K562 (cell line): Measurements from ENCODE around the gene TOX2. TPM values are rescaled to one million over a fixed set of nuclear protein-coding genes. Genes with fewer than 3 reads are reported as not detected.

Experiments used
- BRF1 ChIP-seq: IDR thresholded peaks from 3 replicates; pipeline ENCODE4 v1.6.1; 2011; ENCODE audit warnings: borderline replicate concordance, mild to moderate bottlenecking; ENCODE audit not compliant: insufficient read length; ENCODE audit errors: extremely low read depth
- CBFB ChIP-seq: sonication (generic); formaldehyde crosslinking; IDR thresholded peaks from 2 replicates; pipeline ENCODE4 v1.4.0; 2020; ENCODE audit warnings: mild to moderate bottlenecking, missing genetic modification reagents
- CEBPB ChIP-seq: fragments of 450-650 bp; IDR thresholded peaks from 2 replicates; pipeline ENCODE4 v1.6.1; 2016; ENCODE audit warnings: missing genetic modification characterization, missing compliant biosample characterization
- E2F1 ChIP-seq: sonication (generic); formaldehyde crosslinking; IDR thresholded peaks from 2 replicates; pipeline ENCODE4 v1.8.1; 2023; ENCODE audit warnings: mild to moderate bottlenecking, missing genetic modification reagents, moderate library complexity
- ETV5 ChIP-seq: sonication (generic); formaldehyde crosslinking; IDR thresholded peaks from 2 replicates; pipeline ENCODE4 v1.4.0; 2020; ENCODE audit warnings: low read depth, mild to moderate bottlenecking, missing genetic modification reagents
- FOSL1 ChIP-seq: fragments of 200-800 bp; sonication (Bioruptor generic); conservative IDR thresholded peaks from 2 replicates; pipeline ENCODE4 v1.6.1; 2016; ENCODE audit warnings: missing genetic modification characterization, missing compliant biosample characterization
- GATA2 ChIP-seq: sonication (generic); formaldehyde crosslinking; IDR thresholded peaks from 2 replicates; pipeline ENCODE4 v1.4.0; 2020; ENCODE audit warnings: mild to moderate bottlenecking, missing genetic modification reagents
- HDAC8 ChIP-seq: fragments of 450-650 bp; IDR thresholded peaks from 2 replicates; pipeline ENCODE4 v1.6.1; 2016; ENCODE audit warnings: mild to moderate bottlenecking, missing genetic modification characterization, moderate library complexity, missing compliant biosample characterization
- MCM3 ChIP-seq: fragments of 450-650 bp; IDR thresholded peaks from 2 replicates; pipeline ENCODE4 v1.6.1; 2016
- MIER1 ChIP-seq: fragments of 450-650 bp; IDR thresholded peaks from 2 replicates; pipeline ENCODE4 v1.6.1; 2016; ENCODE audit warnings: antibody characterized with exemption, mild to moderate bottlenecking, low read depth
- MITF ChIP-seq: IDR thresholded peaks from 2 replicates; pipeline ENCODE4 v1.6.1; 2014; ENCODE audit warnings: antibody characterized with exemption
- NR2C2 ChIP-seq, 2 experiments: fragments of 200-800 bp in 1 of 2; sonication (Bioruptor generic) in 1 of 2; sonication (generic) in 1 of 2; formaldehyde crosslinking in 1 of 2; IDR thresholded peaks; 2 replicates each; pipeline versions ENCODE4 v1.6.1 to v1.8.0; 2016 to 2022; ENCODE audit warnings: mild to moderate bottlenecking in 1 of 2, missing compliant biosample characterization in 1 of 2, missing genetic modification characterization in 1 of 2, missing genetic modification reagents in 1 of 2
- PHF20 ChIP-seq: fragments of 450-650 bp; IDR thresholded peaks from 2 replicates; pipeline ENCODE4 v1.6.1; 2018; ENCODE audit not compliant: partially characterized antibody
- SMAD4 ChIP-seq: fragments of 250-450 bp; sonication (Bioruptor Pico); conservative IDR thresholded peaks from 2 replicates; pipeline ENCODE4 v1.8.0; 2021; ENCODE audit warnings: inconsistent platforms, mild to moderate bottlenecking, moderate library complexity
- SRF ChIP-seq, 2 experiments: fragments of 250-450, 450-650 bp in 1 of 2; sonication (Bioruptor Pico) in 1 of 2; sonication (generic) in 1 of 2; formaldehyde crosslinking; IDR thresholded peaks; 2 replicates each; pipeline versions ENCODE4 v1.5.0 to v1.5.1; 2020 to 2022; ENCODE audit warnings: mild to moderate bottlenecking in 1 of 2, missing genetic modification reagents in 1 of 2
- ZBTB26 ChIP-seq: fragments of 450-650 bp; formaldehyde crosslinking; IDR thresholded peaks from 2 replicates; pipeline ENCODE4 v1.4.0; 2022; ENCODE audit warnings: missing genetic modification characterization
- ZNF3 ChIP-seq: fragments of 250-450 bp; sonication (Bioruptor Pico); IDR thresholded peaks from 2 replicates; pipeline ENCODE4 v1.5.0; 2021; ENCODE audit warnings: mild to moderate bottlenecking, moderate library complexity
- ZNF518B ChIP-seq: fragments of 250-450 bp; sonication (Bioruptor Pico); IDR thresholded peaks from 2 replicates; pipeline ENCODE4 v1.5.0; 2021; ENCODE audit warnings: mild to moderate bottlenecking, moderate library complexity
- ZNF583 ChIP-seq: fragments of 250-450 bp; sonication (Bioruptor Pico); IDR thresholded peaks from 2 replicates; pipeline ENCODE4 v1.4.0; 2020
- ZNF584 ChIP-seq: fragments of 200-800 bp; sonication (Bioruptor generic); IDR thresholded peaks from 2 replicates; pipeline ENCODE4 v1.6.1; 2016; ENCODE audit warnings: low read depth, mild to moderate bottlenecking, missing genetic modification characterization, missing compliant biosample characterization
- polyA plus RNA-seq, 8 experiments: library from polyadenylated mRNA; depleted of rRNA in 4 of 8; stranded (reverse) in 5 of 8; unstranded in 3 of 8; fragments of >200 nt; fragmentation: Nextera tagmentation in 2 of 8; fragmentation: Illumina TruSeq in 1 of 8; extraction: Ambion mirVana in 2 of 8; extraction: Trizol in 1 of 8; gene quantifications; 2 replicates each; pipeline versions ENCODE4 v1.2.1 to v1.2.3, GENCODE V29; 2011 to 2014; ENCODE audit warnings: inconsistent platforms in 1 of 8, missing spikeins in 1 of 8
- total RNA-seq, 7 experiments: library from RNA; depleted of rRNA in 6 of 7; stranded (reverse); fragments of >200 nt in 6 of 7; fragmentation: Illumina TruSeq in 2 of 7; extraction: Trizol in 2 of 7; gene quantifications; 2 replicates each; pipeline versions ENCODE4 v1.2.1 to v1.2.3, GENCODE V29; 2011 to 2021; ENCODE audit warnings: low replicate concordance in 1 of 7

Gene TOX2
- total and polyA plus RNA-seq, 9 of the 15 experiments (the other 6 are each of a cell fraction or from before 2014, with no cell fraction given), result not detected

GRCh38 chr20:43975096-43975768 lies 60.6 kb downstream of the TOX2 start (continued):
- TF ChIP-seq MITF (no peak), ZNF583 (CRISPR knock-in tag) (no peak), ZNF518B (no peak), MCM3 (no peak), CEBPB (tag) (0 out of 2 replicates have a peak, but pooled peaks have one; percentile 16), SMAD4 (CRISPR knock-in tag) (0 out of 2 replicates have a peak, but pooled peaks have one; percentile 22), ZBTB26 (no peak), BRF1 (no peak), GATA2 (CRISPR knock-in tag) (no peak), ZNF584 (peak; percentile 78; the same call in 1 of the 2 replicates), NR2C2 (CRISPR knock-in tag; IDR thresholded peaks at IDR 0.05) (no peak), NR2C2 (tag; IDR thresholded peaks at IDR 0.05) (peak; percentile 24; the same call in 1 of the 2 replicates), PHF20 (no peak), CBFB (CRISPR knock-in tag) (no peak), MIER1 (no peak), FOSL1 (tag) (peak; percentile 92), ZNF3 (CRISPR knock-in tag) (no peak), E2F1 (CRISPR knock-in tag) (no peak), ETV5 (CRISPR knock-in tag) (no peak), HDAC8 (tag) (no peak), SRF (CRISPR knock-in tag; IDR thresholded peaks at IDR 0.05) (no peak)
